MCF 10A (cell line): ENCODE results near the gene CSPG5. TPM values are rescaled to one million over a fixed set of nuclear protein-coding genes. Genes with fewer than 3 reads are reported as not detected.
A peak's percentile ranks its signal among the peaks of the same experiment; 100 is the strongest.

Source experiments
- BruUV-seq: library from RNA; stranded (reverse); fragments of 400-500 nt; replicated peaks from 2 replicates; lab custom pipeline; 2021; lab: Mats Ljungman, UMichigan
- CTCF ChIA-PET: fragments of 300-600 bp; sonication (Branson Sonifier 250); formaldehyde crosslinking; extraction: SDS; loops from one replicate; lab custom pipeline; 2021; ENCODE audit warnings: antibody characterized with exemption, inconsistent platforms; lab: Yijun Ruan, JAX
- POLR2A ChIA-PET: fragments of 300-600, 350-650 bp; sonication (Branson Sonifier 250); formaldehyde crosslinking; extraction: SDS; loops from one replicate; lab custom pipeline; 2020; ENCODE audit warnings: antibody characterized with exemption, inconsistent platforms; lab: Yijun Ruan, JAX
- DNase-seq: peaks from one replicate; pipeline ENCODE4 v3.0.0-alpha.2; 2018; ENCODE audit not compliant: unreplicated experiment
- H3K27ac Mint-ChIP-seq: one replicate; pipeline ENCODE4 v1.8.0; 2022; ENCODE audit warnings: mild to moderate bottlenecking, low read depth, mixed read lengths; ENCODE audit not compliant: unreplicated experiment
- H3K27me3 Mint-ChIP-seq: one replicate; pipeline ENCODE4 v1.8.0; 2022; ENCODE audit warnings: mixed read lengths; ENCODE audit not compliant: insufficient read depth, unreplicated experiment
- H3K36me3 Mint-ChIP-seq: one replicate; pipeline ENCODE4 v1.8.0; 2022; ENCODE audit warnings: mild to moderate bottlenecking, moderate library complexity, mixed read lengths; ENCODE audit not compliant: insufficient read depth, unreplicated experiment
- H3K4me1 Mint-ChIP-seq: one replicate; pipeline ENCODE4 v1.8.0; 2022; ENCODE audit warnings: mixed read lengths; ENCODE audit not compliant: insufficient read depth, unreplicated experiment
- H3K4me3 Mint-ChIP-seq: one replicate; pipeline ENCODE4 v1.8.0; 2022; ENCODE audit warnings: mild to moderate bottlenecking, moderate library complexity, mixed read lengths; ENCODE audit not compliant: unreplicated experiment
- H3K9me3 Mint-ChIP-seq: one replicate; pipeline ENCODE4 v1.8.0; 2022; ENCODE audit warnings: mixed read lengths; ENCODE audit not compliant: unreplicated experiment
- intact Hi-C: fragments of 100-400 bp; cut with micrococcal nuclease; formaldehyde crosslinking; loops from 2 replicates; pipeline ENCODE4 v1.14.1; 2022
- total RNA-seq: library from RNA; stranded (reverse); gene quantifications from 2 replicates; pipeline ENCODE4 v1.2.3, GENCODE V29; 2022
- TF ChIP-seq, protein P1 (sequence below): fragments of 200-600 bp; IDR thresholded peaks from one replicate; pipeline ENCODE4 v1.8.0; 2022; ENCODE audit warnings: antibody characterized with exemption, mild to moderate bottlenecking; ENCODE audit not compliant: unreplicated experiment

The CSPG5 gene
- total RNA-seq, 1 experiment from 2014 or later, result 0.44 TPM

DNA sequence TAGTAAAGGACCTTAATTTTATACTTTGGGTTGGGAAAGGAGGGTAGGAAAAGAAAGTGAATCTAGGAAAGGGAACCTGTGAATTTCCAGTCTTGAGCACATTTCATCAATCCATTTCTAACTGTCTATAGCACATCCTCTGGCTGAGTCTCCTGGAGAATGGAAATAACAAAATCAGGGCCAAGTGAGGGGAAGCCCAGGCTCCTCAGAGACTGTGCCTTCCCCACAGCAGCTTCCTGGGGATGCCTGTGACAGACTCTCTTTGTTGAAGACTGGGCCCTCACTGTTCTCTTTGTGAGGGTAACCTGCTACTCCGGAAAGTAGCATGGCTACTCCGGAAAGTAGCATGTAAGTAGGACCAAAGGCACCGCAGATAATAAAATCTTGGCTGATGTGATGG is 22.6 kb upstream of the CSPG5 start:
- H3K27ac Mint-ChIP-seq, result no peak overlapping the region
- H3K27me3 Mint-ChIP-seq, result no peaks in the 10 kb centered on the region
- no peaks in the 10 kb centered on the region for H3K9me3 Mint-ChIP-seq
- H3K4me3 Mint-ChIP-seq, result no peak overlapping the region
- no peak for DNase-seq
- H3K36me3 Mint-ChIP-seq, result peaks cover 56% of the 10 kb centered on the region
- CTCF ChIA-PET, result interaction anchor here (0.6 to 1.3 kb wide), 3 partner anchors 79 to 1225 kb away, joined by 3 read pairs; no protein-coding TSS in a partner anchor
- POLR2A ChIA-PET, result no interaction called here
- intact Hi-C loops, result no loop called here
- TF ChIP-seq, protein P1, sequence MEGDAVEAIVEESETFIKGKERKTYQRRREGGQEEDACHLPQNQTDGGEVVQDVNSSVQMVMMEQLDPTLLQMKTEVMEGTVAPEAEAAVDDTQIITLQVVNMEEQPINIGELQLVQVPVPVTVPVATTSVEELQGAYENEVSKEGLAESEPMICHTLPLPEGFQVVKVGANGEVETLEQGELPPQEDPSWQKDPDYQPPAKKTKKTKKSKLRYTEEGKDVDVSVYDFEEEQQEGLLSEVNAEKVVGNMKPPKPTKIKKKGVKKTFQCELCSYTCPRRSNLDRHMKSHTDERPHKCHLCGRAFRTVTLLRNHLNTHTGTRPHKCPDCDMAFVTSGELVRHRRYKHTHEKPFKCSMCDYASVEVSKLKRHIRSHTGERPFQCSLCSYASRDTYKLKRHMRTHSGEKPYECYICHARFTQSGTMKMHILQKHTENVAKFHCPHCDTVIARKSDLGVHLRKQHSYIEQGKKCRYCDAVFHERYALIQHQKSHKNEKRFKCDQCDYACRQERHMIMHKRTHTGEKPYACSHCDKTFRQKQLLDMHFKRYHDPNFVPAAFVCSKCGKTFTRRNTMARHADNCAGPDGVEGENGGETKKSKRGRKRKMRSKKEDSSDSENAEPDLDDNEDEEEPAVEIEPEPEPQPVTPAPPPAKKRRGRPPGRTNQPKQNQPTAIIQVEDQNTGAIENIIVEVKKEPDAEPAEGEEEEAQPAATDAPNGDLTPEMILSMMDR, result no peak
- no TSS peak for BruUV-seq
- no peaks in the 10 kb centered on the region for H3K4me1 Mint-ChIP-seq

DNA sequence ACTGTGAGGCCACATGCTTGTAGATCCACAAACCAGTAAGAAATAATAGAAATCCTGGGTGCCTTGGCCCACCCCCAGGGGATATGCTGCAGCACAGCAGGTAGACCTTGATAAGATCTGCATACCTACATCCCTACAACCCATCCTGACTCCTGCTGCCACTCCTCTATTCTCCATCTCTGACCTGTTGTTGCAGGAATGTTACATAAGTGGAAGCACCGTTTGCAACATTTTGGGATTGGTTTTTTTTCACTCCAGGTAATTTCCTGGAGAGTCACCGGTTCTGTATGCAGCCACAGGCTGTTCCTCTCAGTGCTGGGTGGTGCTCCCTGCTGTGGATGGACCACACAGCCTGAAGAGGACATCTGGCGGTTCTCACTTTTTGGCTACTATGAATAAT is 16.1 kb upstream of the CSPG5 start:
- Mint-ChIP-seq H3K9me3 (no peaks in the 10 kb centered on the region), H3K4me1 (no peaks in the 10 kb centered on the region), H3K27ac (no peak overlapping the region), H3K27me3 (no peaks in the 10 kb centered on the region), H3K4me3 (no peak overlapping the region), H3K36me3 (peaks cover 46% of the 10 kb centered on the region)
- POLR2A ChIA-PET, result no interaction called here
- intact Hi-C loops, result no loop called here
- TF ChIP-seq, protein P1, result no peak
- BruUV-seq, result no TSS peak
- CTCF ChIA-PET, result no interaction called here
- DNase-seq, result peak; percentile 58

- Mint-ChIP-seq H3K27ac (no peak overlapping the region), H3K4me3 (no peak overlapping the region), H3K9me3 (no peaks in the 10 kb centered on the region), H3K36me3 (peaks cover 49% of the 10 kb centered on the region), H3K4me1 (no peaks in the 10 kb centered on the region), H3K27me3 (no peaks in the 10 kb centered on the region)
- ChIA-PET CTCF (interaction anchor here (0.6 to 0.7 kb wide), 4 partner anchors 25 to 625 kb away, joined by 3 to 6 read pairs (median 4); no protein-coding TSS in a partner anchor), POLR2A (interaction anchor here (0.7 kb wide), 1 partner anchor 9 kb away, joined by 3 read pairs; no protein-coding TSS in a partner anchor)
- intact Hi-C loops, result no loop called here
- DNase-seq, result no peak
- no TSS peak for BruUV-seq
- TF ChIP-seq, protein P1, result no peak
Measured at GRCh38 chr3:47592066-47592795, 13.6 kb upstream of the CSPG5 start.

DNA sequence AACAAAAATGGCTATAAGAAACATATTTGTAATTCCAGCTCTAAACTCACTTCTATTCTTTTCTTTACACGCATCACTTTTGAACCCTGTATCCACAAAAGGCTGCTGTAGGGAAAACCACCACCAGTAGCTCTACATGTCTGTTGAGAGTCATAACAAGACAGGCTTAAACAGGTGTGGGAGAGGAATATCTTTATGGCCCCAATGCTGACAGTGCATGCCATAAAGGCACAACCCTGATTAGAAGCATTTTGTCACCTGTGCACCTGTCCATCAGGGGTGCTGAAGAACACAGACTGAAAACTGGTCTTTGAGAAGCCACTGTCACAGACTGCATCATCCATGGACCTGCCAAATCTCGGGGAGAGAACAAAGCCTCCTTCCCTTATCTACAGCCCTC is 11.6 kb upstream of the CSPG5 start:
- ChIA-PET POLR2A (no interaction called here), CTCF (interaction anchor here (1.8 kb wide), 1 partner anchor 67 kb away, joined by 5 read pairs; no protein-coding TSS in a partner anchor)
- BruUV-seq, result no TSS peak
- no peaks in the 10 kb centered on the region for H3K4me1 Mint-ChIP-seq
- no peak overlapping the region for H3K27ac Mint-ChIP-seq
- intact Hi-C loops, result no loop called here
- no peaks in the 10 kb centered on the region for H3K27me3 Mint-ChIP-seq
- no peak overlapping the region for H3K4me3 Mint-ChIP-seq
- no peaks in the 10 kb centered on the region for H3K9me3 Mint-ChIP-seq
- H3K36me3 Mint-ChIP-seq, result peaks cover 61% of the 10 kb centered on the region
- TF ChIP-seq, protein P1, result no peak
- DNase-seq, result no peak
